IPS DF 4.7 (cell line): ENCODE data around the gene CBFA2T2.
"Not testable (repeated sequence)": the region's sequence is repeated elsewhere in the genome, so short reads cannot be mapped to it uniquely, and the experiment has no call there.

Experiments used
- DNase-seq: peaks from one replicate; pipeline ENCODE4 v3.0.0-alpha.2; 2013; ENCODE audit warnings: low spot score; ENCODE audit errors: extremely low read depth

CBFA2T2 gene

GRCh38 chr20:33506576-33506975 is 16.7 kb downstream of the CBFA2T2 start:
- no peak for DNase-seq

GRCh38 chr20:33507461-33507860 is 17.6 kb downstream of the CBFA2T2 start:
- no peak for DNase-seq

GRCh38 chr20:33508015-33508414 is 18.1 kb downstream of the CBFA2T2 start:
- not testable (repeated sequence) for DNase-seq

DNA sequence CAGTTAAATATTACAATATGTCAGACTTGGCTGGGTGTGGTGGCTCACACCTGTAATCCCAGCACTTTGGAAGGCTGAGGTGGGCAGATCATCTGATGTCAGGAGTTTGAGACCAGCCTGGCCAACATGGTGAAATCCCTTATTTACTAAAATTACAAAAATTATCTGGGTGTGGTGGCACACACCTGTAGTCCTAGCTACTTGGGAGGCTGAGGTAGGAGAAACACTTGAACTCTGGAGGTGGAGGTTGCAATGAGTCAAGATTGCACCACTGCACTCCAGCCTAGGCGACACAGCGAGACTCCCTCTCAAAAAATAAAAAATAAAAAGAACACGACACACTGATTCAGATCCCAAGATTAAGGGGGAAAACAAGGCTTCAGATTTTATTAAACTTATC is 19.2 kb downstream of the CBFA2T2 start:
- not testable (repeated sequence) for DNase-seq

- DNase-seq: not testable (repeated sequence)
Measured at GRCh38 chr20:33511876-33512275, 22.0 kb downstream of the CBFA2T2 start.

GRCh38 chr20:33515569-33516216 is 25.8 kb downstream of the CBFA2T2 start:
- no peak for DNase-seq

- no peak for DNase-seq
Measured at GRCh38 chr20:33516882-33517281, 27.0 kb downstream of the CBFA2T2 start.

- DNase-seq: no peak
Measured at GRCh38 chr20:33518071-33518470, 28.2 kb downstream of the CBFA2T2 start.

GRCh38 chr20:33521461-33521860 is 31.6 kb downstream of the CBFA2T2 start:
- no peak for DNase-seq

- DNase-seq: no peak
Measured at GRCh38 chr20:33522256-33522820, 32.4 kb downstream of the CBFA2T2 start.

DNA sequence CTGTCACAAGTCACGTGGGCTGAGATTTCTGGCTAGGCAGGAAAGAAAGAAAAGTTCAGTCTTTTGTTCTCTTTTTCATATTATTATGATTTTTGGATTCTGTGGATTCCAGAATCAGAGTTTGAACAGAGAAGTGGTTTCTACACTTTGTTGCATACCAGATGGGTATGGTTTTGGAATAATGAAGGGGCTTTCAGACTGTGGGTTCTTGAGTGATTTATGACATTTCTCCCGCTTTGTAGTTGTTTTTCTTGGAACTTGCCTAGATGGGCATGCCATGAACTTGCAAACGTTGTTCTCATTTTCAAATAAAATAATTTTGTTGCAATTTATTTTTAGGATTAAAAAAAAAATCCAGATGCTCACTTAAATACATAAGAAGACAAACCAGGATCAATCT is 34.4 kb downstream of the CBFA2T2 start:
- no peak for DNase-seq

- DNase-seq: no peak
Measured at GRCh38 chr20:33526769-33527168, 36.9 kb downstream of the CBFA2T2 start.

GRCh38 chr20:33531047-33531877 is 41.4 kb downstream of the CBFA2T2 start:
- no peak for DNase-seq

- no peak for DNase-seq
Measured at GRCh38 chr20:33531885-33532284, 42.0 kb downstream of the CBFA2T2 start.

GRCh38 chr20:33532753-33533459 is 43.0 kb downstream of the CBFA2T2 start:
- DNase-seq: no peak

DNA sequence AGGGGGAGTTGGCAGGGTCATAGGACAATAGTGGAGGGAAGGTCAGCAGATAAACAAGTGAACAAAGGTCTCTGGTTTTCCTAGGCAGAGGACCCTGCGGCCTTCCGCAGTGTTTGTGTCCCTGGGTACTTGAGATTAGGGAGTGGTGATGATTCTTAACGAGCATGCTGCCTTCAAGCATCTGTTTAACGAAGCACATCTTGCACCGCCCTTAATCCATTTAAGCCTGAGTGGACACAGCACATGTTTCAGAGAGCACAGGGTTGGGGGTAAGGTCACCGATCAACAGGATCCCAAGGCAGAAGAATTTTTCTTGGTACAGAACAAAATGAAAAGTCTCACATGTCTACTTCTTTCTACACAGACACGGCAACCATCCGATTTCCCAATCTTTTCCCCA is 45.8 kb downstream of the CBFA2T2 start:
- DNase-seq: not testable (repeated sequence)

- no peak for DNase-seq
Measured at GRCh38 chr20:33537608-33538007, 47.7 kb downstream of the CBFA2T2 start.

DNA sequence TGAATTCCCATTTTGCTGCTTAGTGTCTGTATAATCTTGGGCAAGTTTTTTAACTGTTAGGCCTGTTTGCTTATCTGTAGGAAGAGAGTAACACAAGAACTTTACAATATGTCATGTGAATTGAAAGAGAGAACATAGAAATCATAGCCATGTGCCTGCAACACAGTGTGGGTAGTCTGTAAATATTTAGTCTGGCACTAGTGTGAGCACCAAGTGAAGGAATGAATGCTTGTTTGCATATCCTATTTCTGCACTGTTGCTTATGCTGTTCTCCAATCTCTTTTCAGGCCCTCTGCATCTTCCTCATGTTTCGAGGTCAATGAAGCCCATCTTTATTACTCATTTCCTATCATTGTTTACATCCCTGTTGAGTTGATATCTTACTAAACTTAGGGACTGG is 49.2 kb downstream of the CBFA2T2 start:
- DNase-seq: no peak

DNA sequence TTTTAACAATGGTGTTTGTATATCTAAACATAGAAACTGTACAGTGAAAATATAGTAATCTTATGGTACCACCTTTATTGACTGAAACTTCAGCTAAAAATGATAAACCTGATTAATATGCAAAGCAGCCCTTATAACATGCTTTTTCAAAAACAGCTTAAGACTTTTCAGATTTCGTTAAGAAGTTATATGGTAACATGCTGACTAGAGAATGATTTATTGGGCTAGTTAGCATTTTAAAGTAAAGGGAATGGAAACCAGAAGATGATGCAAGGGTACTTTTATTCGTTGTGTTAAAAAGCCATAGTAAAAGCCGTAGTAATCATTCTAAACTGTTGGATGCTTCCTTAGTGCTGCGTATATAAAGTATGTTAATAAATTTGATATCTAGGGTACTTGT is 50.5 kb downstream of the CBFA2T2 start:
- DNase-seq: no peak

DNA sequence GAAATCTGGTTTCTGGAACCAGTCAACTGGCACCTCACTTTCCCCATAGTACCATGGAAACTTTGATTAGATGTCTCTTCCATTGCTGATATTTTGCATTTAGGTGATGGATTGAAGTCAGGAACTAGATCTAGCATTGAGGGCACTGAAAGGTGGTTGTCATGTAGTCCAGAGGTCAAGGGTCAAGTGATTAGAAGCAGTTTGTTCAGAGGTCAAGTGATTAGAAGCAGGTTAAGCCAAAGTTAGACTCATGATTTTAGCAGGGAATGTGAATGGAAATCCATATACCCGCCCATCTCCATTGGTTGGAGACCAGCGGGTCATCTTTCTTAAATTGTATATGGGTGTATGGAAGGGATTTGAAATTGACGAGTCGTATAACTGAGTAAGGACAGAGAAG is 51.2 kb downstream of the CBFA2T2 start:
- no peak for DNase-seq

- no peak for DNase-seq
Measured at GRCh38 chr20:33541797-33542196, 51.9 kb downstream of the CBFA2T2 start.

DNA sequence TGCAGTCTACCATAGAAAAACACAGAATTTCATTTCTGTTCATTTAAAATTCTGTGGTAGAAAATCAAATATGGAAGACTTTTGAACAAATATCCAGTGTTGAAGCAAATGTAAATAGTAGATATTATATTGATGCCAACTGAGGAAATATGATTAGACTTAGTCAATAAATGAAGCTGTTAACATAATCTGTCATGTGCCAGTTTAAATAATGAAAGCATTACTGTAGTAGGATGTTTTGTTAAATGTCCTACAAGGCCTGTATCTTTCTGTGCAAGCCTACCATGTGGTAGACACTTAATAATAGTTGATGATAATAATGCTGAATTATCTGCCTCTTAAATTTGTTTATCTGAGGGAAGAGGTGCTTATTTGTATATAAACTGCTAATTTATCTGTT is 55.9 kb downstream of the CBFA2T2 start:
- DNase-seq: no peak
